DMS153 treated with DMSO at 0.1 percent for 48 hours (cell line): ENCODE data around the gene ADORA2B.
"Not testable (repeated sequence)": the region's sequence is repeated elsewhere in the genome, so short reads cannot be mapped to it uniquely, and the experiment has no call there.

Experiments used
- DNase-seq: peaks from one replicate; lab custom pipeline; 2025; ENCODE audit not compliant: unreplicated experiment; lab: John Stamatoyannopoulos, UW

The ADORA2B gene

DNA sequence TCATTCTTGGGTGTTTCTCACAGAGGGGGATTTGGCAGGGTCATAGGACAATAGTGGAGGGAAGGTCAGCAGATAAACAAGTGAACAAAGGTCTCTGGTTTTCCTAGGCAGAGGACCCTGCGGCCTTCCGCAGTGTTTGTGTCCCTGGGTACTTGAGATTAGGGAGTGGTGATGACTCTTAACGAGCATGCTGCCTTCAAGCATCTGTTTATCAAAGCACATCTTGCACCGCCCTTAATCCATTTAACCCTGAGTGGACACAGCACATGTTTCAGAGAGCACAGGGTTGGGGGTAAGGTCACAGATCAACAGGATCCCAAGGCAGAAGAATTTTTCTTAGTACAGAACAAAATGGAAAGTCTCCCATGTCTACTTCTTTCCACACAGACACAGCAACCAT lies 34.1 kb downstream of the ADORA2B start:
- DNase-seq, result not testable (repeated sequence)

DNA sequence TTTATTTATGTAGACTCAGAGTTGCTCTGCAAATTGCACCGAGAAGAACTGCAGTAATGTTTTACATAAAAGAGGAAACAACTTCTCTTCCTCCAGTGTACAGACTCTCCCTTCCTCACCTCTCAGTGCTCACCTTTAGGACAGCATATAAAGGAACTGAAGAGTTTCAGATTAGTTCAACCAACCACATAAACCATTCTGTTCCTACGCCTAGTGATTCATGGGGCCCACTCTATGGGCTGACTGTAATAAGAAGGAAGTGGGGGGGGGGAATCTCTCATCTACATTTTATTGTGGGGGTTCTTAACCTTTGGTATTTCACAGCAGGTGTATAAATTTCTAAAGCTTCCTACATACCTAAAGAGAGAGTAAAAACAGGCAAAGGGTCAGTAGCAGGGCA lies 36.3 kb downstream of the ADORA2B start:
- no peak for DNase-seq

- DNase-seq, result no peak
These were observed 37.0 kb downstream of the ADORA2B start for GRCh38 chr17:15981646-15982580.

GRCh38 chr17:15996322-15996721 lies 51.4 kb downstream of the ADORA2B start:
- no peak for DNase-seq

DNA sequence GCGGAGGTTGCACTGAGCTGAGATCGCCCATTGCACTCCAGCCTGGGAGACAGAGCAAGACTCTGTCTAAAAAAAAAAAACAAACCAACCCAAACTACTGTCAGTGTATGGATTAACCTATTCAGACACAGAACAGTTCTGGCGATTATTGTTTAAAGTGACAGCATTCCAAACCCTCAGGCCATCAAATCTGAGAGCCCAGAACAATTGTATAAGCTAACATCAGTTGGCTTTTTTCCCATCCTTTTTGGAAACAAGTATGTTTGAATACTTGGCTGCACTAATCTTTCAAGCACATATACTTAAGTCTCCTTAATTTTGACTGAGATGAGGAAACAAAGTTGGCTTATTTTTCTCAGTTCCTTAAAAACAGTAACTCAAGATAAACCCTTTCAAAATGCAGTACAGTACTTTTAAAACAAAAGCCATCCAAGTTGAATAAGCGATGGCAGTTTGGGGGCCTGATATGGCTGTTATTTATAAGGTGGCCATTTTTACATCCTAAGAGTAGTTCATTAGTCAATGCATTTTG lies 53.2 kb downstream of the ADORA2B start:
- DNase-seq, result no peak

- peak; percentile 69 for DNase-seq
These were observed 54.4 kb downstream of the ADORA2B start, which contains the start of the genes TTC19 and ZSWIM7 for GRCh38 chr17:15999141-15999973. TTC19 (plus strand) TSS chr17:15999824; CDS start chr17:15999849, 25 bp downstream. ZSWIM7 (minus strand) TSS chr17:15999704; CDS start chr17:15999594, 110 bp downstream.

DNA sequence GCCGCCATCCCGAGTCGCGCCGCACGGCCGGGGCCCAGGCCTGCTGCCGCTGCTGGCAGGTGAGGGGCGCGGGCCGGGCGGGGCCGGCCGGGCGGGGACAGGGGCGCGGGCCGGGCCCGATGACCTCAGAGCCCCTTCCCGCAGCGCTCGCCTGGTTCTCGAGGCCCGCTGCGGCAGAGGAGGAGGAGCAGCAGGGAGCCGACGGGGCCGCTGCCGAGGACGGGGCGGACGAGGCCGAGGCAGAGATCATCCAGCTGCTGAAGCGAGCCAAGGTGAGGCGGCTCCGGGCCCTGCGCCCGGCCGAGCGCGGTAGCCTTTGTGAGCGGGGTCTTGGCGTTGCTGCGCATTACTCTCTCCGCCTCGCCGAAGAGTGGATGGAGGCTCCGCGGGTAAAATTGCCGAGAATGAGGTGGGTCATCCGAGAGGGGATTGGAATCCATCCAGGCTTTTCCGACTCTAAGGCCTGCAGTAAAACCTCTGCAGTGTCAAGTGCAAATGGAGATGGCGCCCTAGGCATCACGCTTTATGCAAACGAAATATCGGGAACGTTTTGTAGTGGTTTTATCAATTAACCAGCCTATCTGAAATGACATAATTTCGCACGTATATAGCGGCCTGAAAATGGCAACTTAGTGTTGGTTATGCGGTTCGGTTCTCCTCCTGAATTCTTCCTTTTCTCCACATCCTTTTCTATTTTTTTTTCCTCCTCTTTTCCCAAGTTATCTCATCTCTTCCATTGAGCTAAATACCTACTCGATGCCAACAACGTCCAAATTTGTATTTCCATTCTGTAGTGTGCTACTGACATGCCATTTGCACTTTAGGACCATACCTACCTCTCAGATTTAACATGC lies 55.3 kb downstream of the ADORA2B start:
- DNase-seq, result no peak

DNA sequence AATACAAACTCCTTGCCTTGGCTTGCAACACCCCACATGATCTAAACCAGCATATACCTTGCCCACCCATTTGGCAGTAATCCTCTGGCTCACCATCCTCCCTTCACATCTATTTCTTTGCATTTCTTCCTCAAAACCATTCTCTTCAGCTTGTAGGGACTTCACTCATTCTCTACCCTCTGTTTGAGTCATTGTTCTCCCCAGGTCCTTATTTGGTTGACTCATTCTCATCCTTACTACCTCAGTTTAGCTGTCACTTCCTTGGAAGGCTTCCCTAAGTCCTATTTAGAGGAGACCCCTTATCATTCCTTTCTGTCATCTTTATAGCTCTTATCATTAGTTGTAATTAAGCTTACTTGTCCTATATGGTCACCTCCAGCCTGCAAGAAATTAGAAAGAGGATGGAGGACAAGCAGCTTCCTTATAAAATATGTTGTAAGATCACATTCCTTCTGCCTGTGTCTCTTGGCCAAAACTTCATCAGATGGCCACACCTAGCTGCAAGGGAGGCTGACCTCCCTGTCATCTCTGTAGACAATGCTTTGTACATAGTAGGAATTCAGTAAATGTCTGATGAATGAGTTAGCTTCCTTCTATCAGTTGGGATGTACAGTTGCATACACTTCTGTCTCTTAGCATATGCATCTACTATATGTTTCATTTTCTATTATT lies 56.4 kb downstream of the ADORA2B start:
- no peak for DNase-seq

GRCh38 chr17:16002708-16003260 lies 57.9 kb downstream of the ADORA2B start:
- no peak for DNase-seq

GRCh38 chr17:16003841-16004240 lies 58.9 kb downstream of the ADORA2B start:
- no peak for DNase-seq

- no peak for DNase-seq
These were observed 60.7 kb downstream of the ADORA2B start for GRCh38 chr17:16005636-16006035.

DNA sequence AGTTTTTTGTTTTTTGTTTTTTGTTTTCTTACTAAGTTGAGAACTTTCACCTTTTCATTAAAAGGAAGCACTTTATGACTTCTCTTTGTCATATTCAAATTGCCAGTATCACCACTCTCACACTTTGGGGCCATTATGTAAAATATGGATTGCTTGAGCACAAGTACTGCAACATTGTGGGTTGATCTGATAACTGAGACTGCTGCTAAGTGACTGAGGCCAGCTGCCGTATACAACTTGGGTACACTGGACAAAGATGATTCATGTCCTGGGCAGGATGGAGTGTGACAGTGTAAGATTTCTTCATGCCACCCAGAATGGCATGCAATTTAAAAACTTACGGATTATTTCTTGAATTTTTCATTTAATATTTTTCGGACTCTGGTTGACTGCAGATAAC lies 62.5 kb downstream of the ADORA2B start:
- no peak for DNase-seq

DNA sequence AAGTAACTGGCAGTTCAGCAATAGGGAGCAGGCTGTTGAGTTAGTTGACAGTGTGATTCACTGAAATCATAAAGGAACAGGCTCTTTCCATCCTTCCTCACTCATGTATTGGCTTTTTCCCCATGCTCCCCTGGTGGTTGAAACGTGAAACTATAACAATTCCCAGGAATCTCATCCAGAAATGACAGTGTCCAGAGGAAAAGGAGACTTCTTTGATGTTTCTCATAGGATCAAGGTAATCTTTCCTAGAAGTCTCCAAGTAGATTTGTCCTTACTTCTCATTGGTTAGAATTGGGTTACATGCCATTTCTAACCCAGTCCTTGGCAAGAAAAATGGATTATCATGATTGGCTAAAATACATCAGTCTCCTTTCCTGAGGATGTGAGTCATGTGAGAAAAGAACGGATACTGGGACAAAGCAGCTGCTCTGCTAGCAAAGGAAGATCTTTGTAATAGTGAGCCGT lies 69.0 kb downstream of the ADORA2B start:
- no peak for DNase-seq

- DNase-seq, result no peak
These were observed 74.4 kb downstream of the ADORA2B start for GRCh38 chr17:16019347-16019746.

GRCh38 chr17:16023881-16024280 lies 79.0 kb downstream of the ADORA2B start:
- no peak for DNase-seq

GRCh38 chr17:16025202-16025601 lies 80.3 kb downstream of the ADORA2B start:
- no peak for DNase-seq
